GM19193 (cell line): Measurements from ENCODE around the gene PLCG1.

ENCODE experiments used
- POLR2A ChIP-seq: IDR thresholded peaks from 4 replicates; pipeline ENCODE4 v1.6.1; 2011; ENCODE audit not compliant: insufficient read depth, insufficient read length; ENCODE audit errors: extremely low read depth

Gene PLCG1

DNA sequence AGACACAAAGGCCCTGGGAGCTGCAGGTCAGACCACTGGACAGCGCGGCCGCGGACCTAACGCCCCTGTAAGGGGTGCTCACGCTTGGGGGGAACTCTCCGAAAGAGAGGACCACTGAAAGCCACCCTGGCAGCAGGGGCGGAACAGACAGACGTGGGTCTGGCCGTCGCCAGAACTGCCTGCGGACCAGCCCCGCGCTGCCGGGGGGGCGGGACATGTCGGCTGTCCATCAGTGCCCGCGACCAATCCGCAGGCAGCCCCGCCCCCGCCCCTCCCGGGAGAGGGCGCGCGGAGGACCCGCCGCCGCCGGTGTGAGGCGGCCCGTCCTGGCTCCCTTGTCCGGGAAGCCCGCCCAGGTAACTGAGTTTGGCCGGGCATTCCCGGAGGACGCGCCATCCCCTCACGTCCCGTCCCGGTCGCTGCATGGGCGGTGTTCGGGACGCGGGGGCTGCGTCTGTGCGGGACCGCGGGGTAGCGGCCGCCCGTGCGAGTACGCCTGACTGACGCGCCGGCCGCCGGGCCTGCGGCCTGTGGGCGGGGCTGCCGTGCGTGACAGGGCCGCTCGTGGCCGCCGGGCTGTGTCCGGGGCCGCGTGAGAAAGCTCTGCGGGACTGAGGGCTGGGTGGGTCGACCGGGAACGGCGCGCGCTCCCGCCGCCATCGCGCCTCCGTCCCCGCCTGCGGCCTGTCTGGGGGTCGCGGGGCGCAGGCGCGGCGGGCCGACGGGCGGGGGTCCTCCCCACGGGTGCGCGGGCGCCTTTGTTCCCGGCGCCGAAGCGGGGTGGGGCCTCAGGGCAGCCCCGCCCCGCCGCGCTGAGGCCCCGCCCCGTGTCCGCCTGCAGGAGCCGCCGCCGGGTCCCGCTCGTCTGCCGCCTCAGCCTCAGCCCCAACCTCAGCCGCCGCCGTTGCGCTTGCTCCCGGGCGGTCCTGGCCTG is at the start of gene PLCG1:
TSS of gene PLCG1 (plus strand) at position 864 of the 934 bp plus-strand sequence. CDS start 99 bp downstream, outside the sequence.
- TF ChIP-seq POLR2A: peak; percentile 62

DNA sequence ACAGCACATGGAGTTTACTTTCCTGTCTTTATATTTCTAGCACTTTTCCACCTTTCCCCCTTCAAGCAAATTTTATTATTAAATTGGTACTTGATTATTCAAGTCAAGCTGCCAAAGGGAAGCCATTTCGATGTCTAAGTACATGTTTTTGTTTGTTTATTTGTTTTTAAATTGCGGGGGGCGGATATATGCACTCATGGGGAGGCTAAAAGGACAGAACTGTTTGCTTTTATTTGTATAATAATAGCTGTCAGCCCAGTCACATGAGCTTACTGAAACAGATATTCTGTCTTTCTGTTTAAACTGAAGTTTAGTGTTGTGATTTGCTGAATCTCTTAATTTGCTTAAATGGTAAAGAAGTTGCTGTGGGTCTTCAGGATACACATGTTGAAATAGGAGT is 49.6 kb upstream of the PLCG1 start:
- no peak for TF ChIP-seq POLR2A

DNA sequence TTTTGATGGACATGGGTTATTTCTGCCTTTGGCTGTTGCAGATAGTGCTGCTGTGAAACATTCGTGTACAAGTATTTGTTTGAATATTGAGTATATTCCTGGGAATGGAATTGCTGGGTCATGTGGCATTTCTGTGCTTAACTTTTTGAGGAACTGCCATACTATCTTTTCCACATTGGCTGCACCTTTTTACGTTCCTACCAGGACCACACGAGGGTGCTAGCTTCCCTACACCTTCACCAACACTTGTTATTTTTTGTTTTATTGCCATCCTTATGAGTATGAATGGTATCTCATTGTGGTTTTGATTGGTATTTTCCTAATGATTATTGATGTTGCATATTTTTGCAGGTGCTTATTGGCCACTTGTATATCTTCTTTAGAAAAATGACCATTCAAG is 47.8 kb upstream of the PLCG1 start:
- no peak for TF ChIP-seq POLR2A

DNA sequence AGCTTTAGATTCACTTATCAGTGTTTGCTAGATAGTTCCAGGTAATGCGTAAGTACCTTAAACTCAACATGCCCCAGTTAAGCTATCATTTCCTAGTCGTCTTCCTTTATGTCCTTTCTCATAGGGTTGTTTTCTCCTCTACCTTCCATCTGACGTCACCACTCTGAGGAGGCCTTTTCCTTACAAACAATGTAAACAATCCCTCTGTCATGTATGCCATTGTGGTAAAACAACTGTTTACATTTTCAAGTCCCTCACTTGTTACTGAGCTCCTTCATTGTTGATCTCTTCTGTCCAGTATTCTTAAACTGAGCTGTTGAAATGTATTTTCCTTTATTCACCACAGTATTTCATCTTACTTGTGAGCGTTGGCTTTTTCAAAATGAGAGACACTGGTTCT is 45.4 kb upstream of the PLCG1 start:
- no peak for TF ChIP-seq POLR2A

DNA sequence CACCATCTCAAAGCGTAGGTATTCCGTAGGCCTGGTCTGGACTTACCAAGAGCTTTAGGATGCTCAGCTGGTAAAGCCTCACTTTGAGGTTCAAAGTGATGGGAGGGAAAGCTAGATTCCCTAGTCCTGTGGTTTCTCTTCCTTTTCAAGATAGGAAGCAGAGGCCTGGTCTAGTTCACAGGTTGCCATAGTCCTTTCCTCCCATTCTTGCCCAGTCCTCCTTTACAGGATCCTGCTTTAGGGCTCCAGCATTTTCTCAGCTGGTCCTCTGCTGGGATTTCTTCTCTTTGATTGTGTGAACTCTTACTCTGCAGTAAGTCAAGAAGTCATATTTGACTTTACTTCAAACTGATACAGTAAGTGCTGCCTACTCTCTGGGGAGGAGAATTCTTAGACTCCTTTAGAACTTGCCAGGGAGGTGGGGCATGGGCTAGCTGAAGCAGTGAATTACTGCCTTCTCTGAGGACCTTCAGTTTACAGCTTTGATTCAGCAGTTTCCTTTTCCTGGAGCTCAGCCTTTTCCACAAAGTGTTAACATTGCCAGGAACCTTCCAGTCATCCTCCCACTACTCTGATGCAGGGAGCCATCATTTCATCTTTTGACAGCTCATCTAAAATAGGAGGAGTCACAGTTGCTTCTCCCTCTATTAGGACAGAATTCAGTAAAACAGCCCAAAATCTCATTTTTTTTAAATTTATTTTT is 42.8 kb upstream of the PLCG1 start:
- no peak for TF ChIP-seq POLR2A

DNA sequence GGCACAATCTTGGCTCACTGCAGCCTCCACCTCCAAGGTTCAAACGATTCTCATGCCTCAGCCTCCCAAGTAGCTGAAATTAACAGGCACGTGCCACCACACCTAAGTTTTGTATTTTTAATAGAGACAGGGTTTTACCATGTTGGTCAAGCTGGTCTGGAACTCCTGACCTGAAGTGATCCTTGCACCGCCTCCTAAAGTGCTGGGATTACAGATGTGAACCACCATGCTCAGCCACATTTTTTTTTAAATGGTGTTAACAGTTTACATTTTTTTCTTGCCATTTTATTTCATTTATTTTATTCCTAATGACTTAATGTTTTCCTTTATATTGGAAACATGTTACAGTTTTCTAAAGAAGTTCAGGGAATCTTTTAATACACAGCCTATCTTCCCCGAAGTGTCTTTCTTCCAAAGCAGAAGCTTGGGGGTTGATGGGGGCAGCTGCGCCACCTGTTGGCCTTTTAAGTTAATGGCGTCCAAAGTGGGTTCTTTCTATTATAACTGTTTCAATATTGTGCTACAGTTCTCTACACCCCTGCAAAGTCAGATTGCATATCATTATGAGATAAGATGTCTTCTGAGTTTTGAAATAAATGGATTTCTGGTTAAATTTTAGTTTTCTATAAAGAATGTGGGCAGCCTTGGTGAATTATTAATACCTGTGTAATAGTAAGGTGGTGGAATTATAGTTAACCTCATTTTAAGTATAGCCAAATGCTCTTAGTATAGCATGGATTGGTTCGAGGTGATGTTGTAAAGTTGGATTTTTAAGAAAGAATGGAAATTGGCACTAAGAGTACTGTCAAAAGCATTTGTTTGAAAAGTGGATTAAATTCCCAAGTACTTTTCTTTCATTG is 42.0 kb upstream of the PLCG1 start:
- TF ChIP-seq POLR2A: no peak

DNA sequence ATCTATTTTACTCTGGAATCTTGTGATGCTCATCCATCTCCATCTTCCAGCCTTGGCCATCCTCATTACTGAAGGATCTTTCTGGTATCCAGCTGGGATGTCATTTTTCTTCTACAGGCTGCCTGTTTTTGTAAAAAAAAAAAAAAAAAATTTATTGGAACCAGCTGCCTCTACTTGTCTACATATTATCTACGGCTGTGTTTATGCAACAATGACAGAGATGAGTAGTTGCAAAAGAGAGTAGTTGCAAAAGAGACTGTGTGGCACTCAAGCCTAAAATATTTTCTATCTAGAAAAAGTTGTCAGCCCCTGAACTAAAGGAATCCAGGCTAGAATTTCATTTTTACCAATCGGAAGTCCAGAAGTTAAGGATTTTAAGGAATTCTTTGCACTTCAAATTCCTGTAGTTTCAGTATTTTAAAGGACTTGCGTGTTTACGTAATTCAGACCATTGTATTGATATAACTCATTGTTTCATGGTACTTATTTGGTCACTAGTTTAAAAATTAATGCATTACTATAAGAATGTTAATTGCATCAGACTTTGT is 38.6 kb upstream of the PLCG1 start:
- no peak for TF ChIP-seq POLR2A

DNA sequence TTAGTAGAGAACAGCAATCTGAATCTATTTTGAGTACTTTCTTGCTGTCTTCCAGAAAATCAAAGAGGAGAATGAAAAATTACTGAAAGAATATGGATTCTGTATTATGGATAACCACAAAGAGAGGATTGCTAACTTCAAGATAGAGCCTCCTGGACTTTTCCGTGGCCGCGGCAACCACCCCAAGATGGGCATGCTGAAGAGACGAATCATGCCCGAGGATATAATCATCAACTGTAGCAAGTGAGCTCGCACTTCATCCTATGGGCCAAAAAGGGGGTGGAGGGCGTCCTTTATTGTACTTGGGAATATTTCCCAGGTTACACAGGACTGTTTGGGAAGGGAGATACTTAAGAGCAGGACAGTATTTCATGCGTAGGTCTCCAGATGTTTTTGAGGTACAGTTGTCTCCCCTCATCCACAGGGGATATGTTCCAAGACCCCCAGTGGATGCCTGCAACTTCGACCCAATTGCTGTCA is 37.3 kb upstream of the PLCG1 start:
- TF ChIP-seq POLR2A: no peak

DNA sequence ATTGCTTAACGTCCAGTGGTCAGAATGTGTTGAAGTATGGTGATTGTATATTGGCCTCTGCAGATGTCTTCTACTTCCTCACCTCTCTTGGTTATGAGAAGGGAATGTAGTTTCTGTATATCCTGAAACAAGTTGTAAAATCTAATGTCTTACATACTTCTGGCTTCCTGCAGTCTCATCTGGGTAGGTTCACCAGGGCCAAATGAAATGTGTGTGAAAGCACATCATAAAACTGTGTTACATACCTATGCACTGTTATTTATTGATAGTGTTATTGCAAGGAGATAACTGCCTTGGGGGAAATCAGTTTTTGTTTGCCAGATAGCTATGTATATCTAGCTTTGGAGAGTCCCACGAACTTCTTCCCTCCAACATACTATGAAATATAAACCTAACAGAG is 35.7 kb upstream of the PLCG1 start:
- TF ChIP-seq POLR2A: no peak

DNA sequence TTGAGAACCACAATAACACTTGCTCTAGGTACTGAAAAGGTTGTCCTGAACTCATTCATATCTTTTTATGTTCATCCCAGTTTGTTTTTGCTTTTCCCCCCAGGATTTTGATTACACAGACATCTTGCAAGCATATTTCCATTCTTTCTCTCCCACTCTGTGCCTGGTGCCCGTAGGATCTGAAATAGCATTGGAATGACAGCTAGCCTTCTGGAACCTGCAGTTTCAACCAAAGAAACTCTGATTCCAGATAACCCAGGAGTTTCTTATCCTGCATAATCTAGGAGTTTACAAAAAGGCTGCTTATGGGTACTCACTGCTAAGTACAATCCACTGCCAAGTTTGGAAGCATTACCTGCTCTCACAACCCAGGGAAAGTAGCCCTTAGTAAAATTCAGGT is 28.8 kb upstream of the PLCG1 start:
- TF ChIP-seq POLR2A: no peak

DNA sequence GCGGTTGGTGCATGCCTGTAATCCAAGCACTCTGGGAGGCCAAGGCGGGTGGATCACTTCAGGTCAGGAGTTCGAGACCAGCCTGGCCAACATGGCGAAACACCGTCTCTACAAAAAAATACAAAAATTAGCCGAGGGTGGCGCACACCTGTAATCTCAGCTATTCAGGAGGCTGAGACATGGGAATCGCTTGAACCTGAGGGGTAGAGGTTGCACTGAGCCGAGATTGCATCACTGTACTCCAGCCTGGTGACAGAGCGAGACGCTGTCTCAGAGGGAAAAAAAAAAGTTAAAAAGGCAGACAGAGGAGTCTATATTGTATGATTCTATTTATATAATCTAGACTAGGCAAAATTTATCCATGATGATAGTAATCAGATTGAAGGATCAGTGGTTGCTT is 27.3 kb upstream of the PLCG1 start:
- no peak for TF ChIP-seq POLR2A

DNA sequence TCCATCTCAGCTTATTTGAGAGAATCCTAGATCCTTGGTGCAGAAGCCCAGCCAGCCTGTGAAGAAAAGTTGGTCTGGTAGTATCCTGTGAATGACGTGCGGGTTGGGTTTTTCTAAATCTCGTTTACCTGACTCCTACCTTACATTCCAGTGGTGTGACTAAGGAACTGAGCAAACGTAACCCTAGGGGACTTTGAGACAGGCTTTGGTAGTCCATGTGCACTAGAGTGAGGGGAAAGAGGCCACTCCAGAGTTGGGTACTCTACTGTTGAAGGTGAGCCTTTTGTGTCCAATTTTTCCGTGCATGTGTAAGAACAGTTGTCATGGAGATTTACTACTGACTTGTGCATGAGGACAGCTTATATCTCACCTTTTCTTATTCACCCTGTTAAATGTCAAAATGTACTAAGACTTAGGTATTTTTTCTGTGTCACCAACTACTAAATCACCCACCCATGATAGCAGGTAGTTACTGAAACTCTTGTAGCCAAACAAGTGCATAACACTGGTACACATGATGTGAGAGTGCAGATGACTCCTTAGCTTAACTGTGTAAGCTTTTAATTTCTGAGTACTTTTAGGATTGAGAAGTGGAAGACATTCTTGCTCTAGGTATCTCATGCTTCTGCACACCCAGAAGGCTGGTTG is 26.3 kb upstream of the PLCG1 start:
- TF ChIP-seq POLR2A: no peak

DNA sequence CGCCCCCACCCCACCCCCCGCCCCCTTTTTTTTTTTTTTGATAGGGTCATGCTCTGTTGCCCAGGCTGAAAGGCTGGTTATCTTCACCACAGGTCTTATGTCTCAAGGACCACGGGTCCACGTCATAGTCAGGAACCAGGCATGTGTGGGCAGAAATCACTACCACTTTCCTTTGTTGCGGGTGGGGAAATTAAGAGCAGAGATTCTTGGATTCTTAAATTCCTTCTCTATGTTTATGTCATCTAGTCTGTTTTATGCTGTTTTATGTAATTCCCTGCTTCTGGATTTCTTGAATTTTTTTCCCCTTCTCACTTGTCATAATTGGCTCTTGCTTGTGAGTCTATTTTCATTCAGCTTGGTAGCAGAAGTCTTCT is 25.8 kb upstream of the PLCG1 start:
- TF ChIP-seq POLR2A: no peak

DNA sequence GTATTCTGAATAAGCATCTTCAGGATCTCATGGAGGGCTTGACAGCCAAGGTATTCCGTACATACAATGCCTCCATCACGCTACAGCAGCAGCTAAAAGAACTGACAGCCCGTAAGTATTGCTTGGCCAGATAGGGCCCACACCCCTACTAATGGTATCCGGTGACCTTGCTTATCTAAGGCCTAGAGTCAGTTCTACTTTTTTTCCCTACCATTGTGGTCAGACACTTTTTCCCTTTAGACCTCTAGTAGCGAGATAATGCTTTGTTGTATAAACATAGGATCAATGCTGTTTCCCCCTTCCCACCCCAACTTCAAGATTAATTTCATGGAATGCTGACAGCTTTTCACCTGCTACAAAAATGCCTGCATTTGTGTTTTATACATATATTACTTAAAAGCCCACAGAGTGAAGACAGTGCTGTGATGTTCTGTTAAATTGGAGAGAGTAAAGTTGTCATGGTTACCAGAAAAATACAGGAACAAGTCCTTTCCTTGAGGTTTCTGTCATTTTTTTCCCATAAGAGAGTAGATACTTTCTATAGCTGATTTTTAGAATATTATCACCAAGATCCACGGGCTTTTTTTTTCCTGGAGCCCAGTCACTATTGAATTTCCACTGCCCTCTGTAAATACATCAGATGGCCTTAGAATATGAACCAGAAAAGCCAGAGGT is 20.9 kb upstream of the PLCG1 start:
- no peak for TF ChIP-seq POLR2A
